Rectal smooth muscle tissue (tissue), 1 donor: ENCODE data around the gene CPNE7.

Experiments used
- H3K27ac ChIP-seq: one replicate; pipeline ENCODE4 v1.7.0; 2013; ENCODE audit warnings: low read depth, low read length, inconsistent platforms
- H3K27me3 ChIP-seq: one replicate; pipeline ENCODE4 v1.7.0; 2013; ENCODE audit warnings: low read length; ENCODE audit not compliant: control insufficient read depth, insufficient read depth
- H3K36me3 ChIP-seq: one replicate; pipeline ENCODE4 v1.7.0; 2013; ENCODE audit warnings: low read length; ENCODE audit not compliant: control insufficient read depth, insufficient read depth
- H3K4me1 ChIP-seq: one replicate; pipeline ENCODE4 v1.7.0; 2013; ENCODE audit warnings: low read length; ENCODE audit not compliant: control insufficient read depth, insufficient read depth
- H3K4me3 ChIP-seq: one replicate; pipeline ENCODE4 v1.7.0; 2013; ENCODE audit warnings: low read length
- H3K9ac ChIP-seq: one replicate; pipeline ENCODE4 v1.7.0; 2013; ENCODE audit warnings: low read length

CPNE7 gene

GRCh38 chr16:89598199-89598598 lies 22.6 kb downstream of the CPNE7 start:
- H3K36me3 ChIP-seq = no peaks in the 10 kb centered on the region
- peaks cover 5% of the 10 kb centered on the region for H3K27me3 ChIP-seq
- no peak overlapping the region for H3K27ac ChIP-seq
- no peaks in the 10 kb centered on the region for H3K4me1 ChIP-seq
- no peak overlapping the region for H3K9ac ChIP-seq
- no peak overlapping the region for H3K4me3 ChIP-seq

- Histone ChIP-seq H3K4me1 (no peaks in the 10 kb centered on the region), H3K27ac (no peak overlapping the region), H3K27me3 (peaks cover 5% of the 10 kb centered on the region), H3K4me3 (no peak overlapping the region), H3K36me3 (no peaks in the 10 kb centered on the region), H3K9ac (no peak overlapping the region)
Measured at GRCh38 chr16:89599451-89599858, 23.9 kb downstream of the CPNE7 start.

DNA sequence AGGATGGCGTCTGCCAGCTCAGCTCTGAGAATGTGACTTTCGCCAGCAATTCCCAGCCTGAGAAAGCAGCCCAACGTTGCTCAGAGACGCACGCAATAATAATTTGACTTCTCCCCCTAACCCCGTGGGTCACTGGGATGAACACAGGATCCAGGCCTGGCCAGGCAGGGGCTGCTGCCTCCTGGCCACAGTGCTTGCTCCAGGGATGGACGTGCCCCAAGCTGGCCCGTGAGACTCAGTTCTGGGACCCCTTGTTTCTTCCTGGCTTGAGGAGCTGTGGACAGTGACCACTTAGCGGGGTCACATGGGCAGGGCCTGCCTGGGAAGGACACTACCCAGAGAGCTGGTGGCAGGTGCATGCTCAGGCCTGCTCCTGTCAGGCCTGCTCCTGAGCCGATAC lies 24.3 kb downstream of the CPNE7 start:
- Histone ChIP-seq H3K9ac (no peak overlapping the region), H3K4me3 (no peak overlapping the region), H3K36me3 (no peaks in the 10 kb centered on the region), H3K27ac (no peak overlapping the region), H3K27me3 (peaks cover 5% of the 10 kb centered on the region), H3K4me1 (no peaks in the 10 kb centered on the region)

DNA sequence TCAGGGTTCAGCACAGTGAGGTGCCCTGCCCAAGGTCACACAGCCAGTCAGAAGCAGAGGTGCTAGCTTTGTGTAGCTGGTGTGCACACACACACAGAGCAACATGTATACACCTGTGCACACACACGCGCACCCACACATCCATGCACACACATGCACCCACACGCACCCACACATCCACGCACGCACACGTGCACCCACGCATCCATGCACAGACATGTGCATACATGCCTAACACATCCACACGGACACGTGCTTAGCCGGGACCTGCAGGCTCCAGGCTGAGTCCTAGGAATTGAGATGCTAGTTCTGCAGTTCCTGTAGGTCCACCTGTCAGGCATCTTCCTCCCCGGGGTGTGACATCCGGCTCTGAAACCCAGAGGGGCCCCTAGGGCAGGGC lies 24.9 kb downstream of the CPNE7 start:
- Histone ChIP-seq H3K27ac (no peak overlapping the region), H3K36me3 (no peaks in the 10 kb centered on the region)

DNA sequence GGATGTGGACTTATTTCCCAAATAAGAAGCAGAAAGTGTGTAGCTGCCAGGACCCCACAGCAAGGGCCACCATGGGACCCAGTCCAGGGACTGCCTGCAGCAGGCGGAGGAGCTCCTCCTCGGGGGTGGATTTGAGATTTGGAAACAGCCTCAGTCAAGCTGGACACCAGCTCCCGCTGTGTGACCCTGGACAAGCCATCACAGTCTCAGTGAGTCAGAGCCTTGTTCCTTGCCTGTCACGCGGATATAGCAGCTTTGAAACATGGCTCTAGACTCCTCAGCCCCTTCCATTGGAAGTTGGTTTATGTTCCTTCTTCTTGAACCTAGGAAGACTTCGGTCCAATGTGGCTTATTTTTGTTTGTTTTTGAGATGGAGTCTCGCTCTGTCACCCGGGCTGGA lies 25.4 kb downstream of the CPNE7 start:
- H3K27ac ChIP-seq = no peak overlapping the region
- H3K27me3 ChIP-seq = peaks cover 5% of the 10 kb centered on the region
- H3K36me3 ChIP-seq = no peaks in the 10 kb centered on the region
- H3K4me3 ChIP-seq = no peak overlapping the region
- H3K9ac ChIP-seq = no peak overlapping the region
- no peaks in the 10 kb centered on the region for H3K4me1 ChIP-seq

More for the DNA sequence above, 24.9 kb downstream of the CPNE7 start:
- Histone ChIP-seq H3K9ac (no peak overlapping the region), H3K27me3 (peaks cover 5% of the 10 kb centered on the region), H3K4me1 (no peaks in the 10 kb centered on the region), H3K4me3 (no peak overlapping the region)

GRCh38 chr16:89601906-89602272 lies 26.3 kb downstream of the CPNE7 start:
- no peaks in the 10 kb centered on the region for H3K4me1 ChIP-seq
- no peaks in the 10 kb centered on the region for H3K36me3 ChIP-seq
- H3K27me3 ChIP-seq = peaks cover 5% of the 10 kb centered on the region
- no peak overlapping the region for H3K27ac ChIP-seq
- H3K9ac ChIP-seq = no peak overlapping the region
- no peak overlapping the region for H3K4me3 ChIP-seq

GRCh38 chr16:89602273-89602951 lies 26.9 kb downstream of the CPNE7 start:
- H3K9ac ChIP-seq = no peak overlapping the region
- no peaks in the 10 kb centered on the region for H3K4me1 ChIP-seq

DNA sequence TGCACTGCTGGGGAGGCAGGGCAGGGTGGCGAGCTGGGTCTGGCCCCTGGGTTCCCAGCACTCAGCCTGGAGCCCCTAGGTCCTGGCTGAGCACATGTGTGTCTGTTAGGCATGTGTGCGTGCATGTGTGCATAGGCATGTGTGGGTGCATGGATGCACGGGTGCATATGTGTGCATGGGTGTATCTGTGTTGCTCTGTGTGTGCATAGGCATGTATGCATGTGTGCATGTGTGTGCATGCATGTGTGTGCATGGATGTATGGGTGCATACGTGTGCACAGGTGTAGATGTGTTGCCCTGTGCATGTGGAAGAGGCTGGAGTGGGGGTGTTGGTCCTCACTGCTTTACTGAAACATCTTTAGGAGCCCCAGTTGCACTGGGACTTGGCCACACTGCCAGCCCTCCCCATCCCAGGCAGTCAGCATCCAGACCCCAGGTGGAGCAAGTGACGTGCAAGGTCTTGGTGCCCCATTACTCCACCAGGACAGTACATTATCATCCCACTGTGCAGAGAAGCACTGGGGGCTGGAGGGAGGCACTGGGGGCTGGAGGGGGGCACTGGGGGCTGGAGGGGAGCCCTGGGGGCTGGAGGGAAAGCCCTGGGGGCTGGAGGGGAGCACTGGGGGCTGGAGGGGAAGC lies 27.5 kb downstream of the CPNE7 start:
- H3K27me3 ChIP-seq = peaks cover 5% of the 10 kb centered on the region
- no peak overlapping the region for H3K9ac ChIP-seq
- no peaks in the 10 kb centered on the region for H3K4me1 ChIP-seq
- no peak overlapping the region for H3K4me3 ChIP-seq
- H3K36me3 ChIP-seq = no peaks in the 10 kb centered on the region
- no peak overlapping the region for H3K27ac ChIP-seq

More at GRCh38 chr16:89602273-89602951, 26.9 kb downstream of the CPNE7 start:
- Histone ChIP-seq H3K4me3 (no peak overlapping the region), H3K27ac (no peak overlapping the region), H3K27me3 (peaks cover 5% of the 10 kb centered on the region), H3K36me3 (no peaks in the 10 kb centered on the region)

DNA sequence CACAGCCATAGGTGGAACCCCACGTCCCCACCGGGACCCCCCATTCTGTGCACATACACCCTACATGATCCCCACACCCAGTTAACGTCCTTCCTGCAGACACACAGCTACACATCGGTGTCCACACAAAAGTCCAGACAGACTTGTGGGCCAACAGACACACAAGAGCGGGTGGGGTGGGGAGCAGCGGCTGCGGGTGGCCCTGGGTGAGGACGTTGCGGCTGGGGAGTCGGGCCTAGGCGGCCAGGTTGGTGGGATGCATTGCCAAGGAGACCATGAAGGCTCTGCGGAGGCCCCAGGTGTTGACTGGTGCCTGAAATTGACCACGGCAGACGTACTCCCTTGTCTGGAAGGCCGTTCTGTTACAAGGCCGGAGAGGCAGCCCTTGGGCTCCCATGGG lies 29.2 kb downstream of the CPNE7 start:
- H3K4me3 ChIP-seq = no peak overlapping the region
- no peaks in the 10 kb centered on the region for H3K36me3 ChIP-seq
- peaks cover 5% of the 10 kb centered on the region for H3K27me3 ChIP-seq
- no peaks in the 10 kb centered on the region for H3K4me1 ChIP-seq
- H3K27ac ChIP-seq = no peak overlapping the region
- H3K9ac ChIP-seq = no peak overlapping the region

GRCh38 chr16:89605186-89605970 lies 29.8 kb downstream of the CPNE7 start:
- H3K36me3 ChIP-seq = no peaks in the 10 kb centered on the region
- no peak overlapping the region for H3K9ac ChIP-seq

DNA sequence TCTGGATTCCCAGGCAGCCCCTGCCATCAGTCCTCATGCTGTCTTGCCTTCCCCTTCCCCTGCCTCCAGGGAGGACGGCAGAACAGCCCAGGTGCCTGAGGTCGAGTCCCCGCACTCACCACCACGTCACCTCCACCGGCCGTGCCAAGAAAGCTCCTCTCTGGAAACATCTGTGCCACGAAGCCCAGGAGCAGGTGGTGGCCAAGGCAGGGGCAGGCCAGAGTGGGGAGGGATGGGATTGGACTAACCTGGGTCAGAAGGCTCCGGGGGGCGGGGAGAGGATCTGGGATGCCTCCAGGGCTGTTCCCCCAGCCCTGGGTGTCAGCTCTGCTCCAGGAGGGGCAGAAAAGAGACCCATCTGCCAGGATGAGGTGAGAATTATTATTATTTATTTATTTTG lies 30.4 kb downstream of the CPNE7 start:
- Histone ChIP-seq H3K4me3 (no peak overlapping the region), H3K4me1 (no peaks in the 10 kb centered on the region)

More at GRCh38 chr16:89605186-89605970, 29.8 kb downstream of the CPNE7 start:
- H3K4me1 ChIP-seq = no peaks in the 10 kb centered on the region
- no peak overlapping the region for H3K4me3 ChIP-seq
- peaks cover 5% of the 10 kb centered on the region for H3K27me3 ChIP-seq
- no peak overlapping the region for H3K27ac ChIP-seq

DNA sequence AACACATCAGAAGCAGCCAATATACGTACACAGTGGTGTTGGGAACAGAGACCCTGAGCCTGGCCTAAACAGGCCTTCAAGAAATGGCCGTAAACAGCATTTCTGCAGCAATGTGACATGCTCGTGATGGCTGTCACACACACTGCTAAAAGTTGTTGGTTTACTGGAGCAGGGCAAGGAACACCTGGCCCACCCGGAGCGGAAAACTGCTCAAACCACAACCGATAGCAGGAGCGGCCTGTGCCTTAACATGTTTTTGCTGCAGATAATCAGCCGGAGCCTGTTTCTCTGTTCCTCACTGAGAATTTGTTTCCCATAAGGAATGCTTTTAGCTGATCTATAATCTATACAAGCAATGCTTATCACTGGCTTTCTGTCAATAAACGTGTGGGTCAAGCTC lies 31.9 kb downstream of the CPNE7 start:
- Histone ChIP-seq H3K4me1 (no peaks in the 10 kb centered on the region), H3K27me3 (peaks cover 7% of the 10 kb centered on the region), H3K9ac (no peak overlapping the region), H3K36me3 (no peaks in the 10 kb centered on the region), H3K4me3 (no peak overlapping the region), H3K27ac (no peak overlapping the region)

More for the DNA sequence above, 30.4 kb downstream of the CPNE7 start:
- H3K36me3 ChIP-seq = no peaks in the 10 kb centered on the region
- H3K27ac ChIP-seq = no peak overlapping the region
- H3K27me3 ChIP-seq = peaks cover 5% of the 10 kb centered on the region
- H3K9ac ChIP-seq = no peak overlapping the region
